ENCODE measurements around the gene FRMPD4. TPM values are rescaled to one million over a fixed set of nuclear protein-coding genes. Genes with fewer than 3 reads are reported as not detected.

The FRMPD4 gene
- total and polyA plus RNA-seq, 2 donors (not counting 1 experiment from before 2014, with no cell fraction given) = 0.50 to 1.5 TPM

DNA sequence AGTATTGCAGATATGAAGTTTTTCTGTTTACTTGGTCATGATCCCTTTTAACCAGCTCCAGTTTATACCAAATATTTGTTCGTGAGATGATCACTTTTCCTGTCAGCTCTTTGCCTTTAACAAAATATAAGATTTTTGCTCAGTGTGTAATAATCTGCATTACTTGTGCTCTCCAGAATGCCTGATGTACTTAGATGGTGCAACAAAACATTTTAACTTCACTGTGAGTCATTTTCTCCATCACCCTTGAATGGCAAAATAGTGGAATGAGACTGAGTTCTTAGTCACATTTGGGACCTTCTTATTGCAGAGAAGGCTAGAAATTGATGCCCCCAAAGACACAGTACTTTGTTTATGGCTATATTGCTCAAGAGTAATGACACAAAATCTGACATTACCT, 252.0 kb downstream of the FRMPD4 start:
- no peaks in the 10 kb centered on the region for H3K36me3 ChIP-seq (ENCODE audit: control insufficient read depth, insufficient read depth, low read length)
- DNase-seq (ENCODE audit: low read depth in 2 of 2) = peak; percentile 9 to 17
- no peaks in the 10 kb centered on the region for H4K20me1 ChIP-seq (ENCODE audit: control insufficient read depth, extremely low read depth, insufficient read depth, low read length)
- H3K79me2 ChIP-seq (ENCODE audit: control insufficient read depth, insufficient read depth, low read length) = no peaks in the 10 kb centered on the region
- no peak overlapping the region for H3K27ac ChIP-seq (ENCODE audit: insufficient read depth, low read length)
- no peak overlapping the region for H3K4me3 ChIP-seq (replicated peaks in 1 of 4; ENCODE audit: control extremely low read depth in 1 of 4, insufficient read depth in 1 of 4, low read depth in 3 of 4, low read length in 4 of 4)
- TF ChIP-seq, protein P1, sequence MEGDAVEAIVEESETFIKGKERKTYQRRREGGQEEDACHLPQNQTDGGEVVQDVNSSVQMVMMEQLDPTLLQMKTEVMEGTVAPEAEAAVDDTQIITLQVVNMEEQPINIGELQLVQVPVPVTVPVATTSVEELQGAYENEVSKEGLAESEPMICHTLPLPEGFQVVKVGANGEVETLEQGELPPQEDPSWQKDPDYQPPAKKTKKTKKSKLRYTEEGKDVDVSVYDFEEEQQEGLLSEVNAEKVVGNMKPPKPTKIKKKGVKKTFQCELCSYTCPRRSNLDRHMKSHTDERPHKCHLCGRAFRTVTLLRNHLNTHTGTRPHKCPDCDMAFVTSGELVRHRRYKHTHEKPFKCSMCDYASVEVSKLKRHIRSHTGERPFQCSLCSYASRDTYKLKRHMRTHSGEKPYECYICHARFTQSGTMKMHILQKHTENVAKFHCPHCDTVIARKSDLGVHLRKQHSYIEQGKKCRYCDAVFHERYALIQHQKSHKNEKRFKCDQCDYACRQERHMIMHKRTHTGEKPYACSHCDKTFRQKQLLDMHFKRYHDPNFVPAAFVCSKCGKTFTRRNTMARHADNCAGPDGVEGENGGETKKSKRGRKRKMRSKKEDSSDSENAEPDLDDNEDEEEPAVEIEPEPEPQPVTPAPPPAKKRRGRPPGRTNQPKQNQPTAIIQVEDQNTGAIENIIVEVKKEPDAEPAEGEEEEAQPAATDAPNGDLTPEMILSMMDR (conservative IDR thresholded peaks at IDR 0.05 in 1 of 2, IDR thresholded peaks at IDR 0.05 in 1 of 2; ENCODE audit: low read depth in 1 of 2, low read length in 2 of 2) = no peak
- TF ChIP-seq EZH2 (IDR thresholded peaks at IDR 0.05; ENCODE audit: low read length, missing control alignments) = no peak
- no peak overlapping the region for H2AFZ ChIP-seq (ENCODE audit: low read length)
- no peaks in the 10 kb centered on the region for H3K4me1 ChIP-seq (ENCODE audit: control insufficient read depth, extremely low read depth, insufficient read depth, low read length)
- H3K27me3 ChIP-seq (ENCODE audit: control insufficient read depth, insufficient read depth, low read length) = no peaks in the 10 kb centered on the region
- no peaks in the 10 kb centered on the region for H3K9me3 ChIP-seq (ENCODE audit: control insufficient read depth, insufficient read depth, low read depth, low read length)
- H3K4me2 ChIP-seq (ENCODE audit: extremely low read depth, insufficient read depth, low read length) = no peak overlapping the region
- no peak overlapping the region for H3K9ac ChIP-seq (ENCODE audit: insufficient read depth, low read length)

- DNase-seq (ENCODE audit: low read depth in 2 of 2) = no peak
- Histone ChIP-seq H3K4me2 (ENCODE audit: extremely low read depth, insufficient read depth, low read length) (no peak overlapping the region), H3K4me1 (ENCODE audit: control insufficient read depth, extremely low read depth, insufficient read depth, low read length) (no peaks in the 10 kb centered on the region), H3K4me3 (replicated peaks in 1 of 4; ENCODE audit: control extremely low read depth in 1 of 4, insufficient read depth in 1 of 4, low read depth in 3 of 4, low read length in 4 of 4) (no peak overlapping the region), H3K27ac (ENCODE audit: insufficient read depth, low read length) (no peak overlapping the region), H3K9ac (ENCODE audit: insufficient read depth, low read length) (no peak overlapping the region), H2AFZ (ENCODE audit: low read length) (no peak overlapping the region), H4K20me1 (ENCODE audit: control insufficient read depth, extremely low read depth, insufficient read depth, low read length) (no peaks in the 10 kb centered on the region), H3K36me3 (ENCODE audit: control insufficient read depth, insufficient read depth, low read length) (no peaks in the 10 kb centered on the region), H3K79me2 (ENCODE audit: control insufficient read depth, insufficient read depth, low read length) (no peaks in the 10 kb centered on the region), H3K27me3 (ENCODE audit: control insufficient read depth, insufficient read depth, low read length) (no peaks in the 10 kb centered on the region), H3K9me3 (ENCODE audit: control insufficient read depth, insufficient read depth, low read depth, low read length) (no peaks in the 10 kb centered on the region)
- TF ChIP-seq EZH2 (IDR thresholded peaks at IDR 0.05; ENCODE audit: low read length, missing control alignments) = no peak
- TF ChIP-seq, protein P1 (conservative IDR thresholded peaks at IDR 0.05 in 1 of 2, IDR thresholded peaks at IDR 0.05 in 1 of 2; ENCODE audit: low read depth in 1 of 2, low read length in 2 of 2) = no peak
These were observed 258.3 kb downstream of the FRMPD4 start for GRCh38 chrX:12396584-12396983.

DNA sequence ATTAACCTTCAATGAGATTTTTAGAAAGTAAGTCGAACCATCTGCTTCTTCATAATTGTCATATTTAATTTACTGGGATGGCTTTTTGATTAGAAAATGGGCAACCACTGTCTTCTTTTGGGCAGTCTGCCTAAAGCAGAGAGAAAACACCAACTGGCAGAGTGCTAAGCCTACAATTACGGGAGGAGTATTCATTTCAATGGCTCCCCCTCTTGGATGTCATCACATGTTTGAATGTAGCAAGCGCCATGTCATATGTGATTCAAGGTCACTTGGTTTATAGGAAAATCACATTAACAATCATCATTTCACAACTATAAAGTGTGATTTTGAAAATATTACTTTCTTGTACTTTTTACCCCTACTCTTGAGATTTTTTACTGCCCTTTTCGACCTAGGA, 261.9 kb downstream of the FRMPD4 start:
- H4K20me1 ChIP-seq (ENCODE audit: control insufficient read depth, extremely low read depth, insufficient read depth, low read length) = no peaks in the 10 kb centered on the region
- H3K79me2 ChIP-seq (ENCODE audit: control insufficient read depth, insufficient read depth, low read length) = no peaks in the 10 kb centered on the region
- no peak for TF ChIP-seq EZH2 (IDR thresholded peaks at IDR 0.05; ENCODE audit: low read length, missing control alignments)
- TF ChIP-seq, protein P1 (conservative IDR thresholded peaks at IDR 0.05 in 1 of 2, IDR thresholded peaks at IDR 0.05 in 1 of 2; ENCODE audit: low read depth in 1 of 2, low read length in 2 of 2) = no peak

More for the DNA sequence above, 261.9 kb downstream of the FRMPD4 start:
- Histone ChIP-seq H3K9ac (ENCODE audit: insufficient read depth, low read length) (no peak overlapping the region), H3K4me3 (replicated peaks in 1 of 4; ENCODE audit: control extremely low read depth in 1 of 4, insufficient read depth in 1 of 4, low read depth in 3 of 4, low read length in 4 of 4) (no peak overlapping the region), H3K27ac (ENCODE audit: insufficient read depth, low read length) (no peak overlapping the region), H3K4me2 (ENCODE audit: extremely low read depth, insufficient read depth, low read length) (no peak overlapping the region), H2AFZ (ENCODE audit: low read length) (no peak overlapping the region), H3K9me3 (ENCODE audit: control insufficient read depth, insufficient read depth, low read depth, low read length) (no peaks in the 10 kb centered on the region), H3K4me1 (ENCODE audit: control insufficient read depth, extremely low read depth, insufficient read depth, low read length) (no peaks in the 10 kb centered on the region), H3K36me3 (ENCODE audit: control insufficient read depth, insufficient read depth, low read length) (no peaks in the 10 kb centered on the region), H3K27me3 (ENCODE audit: control insufficient read depth, insufficient read depth, low read length) (no peaks in the 10 kb centered on the region)
- DNase-seq (ENCODE audit: low read depth in 2 of 2) = no peak
